Prostate gland (tissue), 2 donors: ENCODE data around the gene CYTH1.

ENCODE experiments used
- CTCF ChIP-seq, 4 experiments: fragments of 200-600 bp in 2 of 4; fragments of 450-650 bp in 2 of 4; sonication (generic) in 2 of 4; IDR thresholded peaks; 1 replicate in 3 of 4; 2 replicates in 1 of 4; pipeline ENCODE4 v1.5.1; 2016 to 2019; ENCODE audit warnings: antibody characterized with exemption in 4 of 4, mild to moderate bottlenecking in 2 of 4, moderate library complexity in 2 of 4
- POLR2A ChIP-seq: fragments of 450-650 bp; IDR thresholded peaks from one replicate; pipeline ENCODE4 v1.6.1; 2016; ENCODE audit warnings: antibody characterized with exemption, mild to moderate bottlenecking
- POLR2AphosphoS5 ChIP-seq: sonication (generic); formaldehyde crosslinking; IDR thresholded peaks from one replicate; pipeline ENCODE4 v1.6.1; 2017; ENCODE audit warnings: antibody characterized with exemption

- no peak for TF ChIP-seq POLR2AphosphoS5
- no peak for TF ChIP-seq POLR2A
- TF ChIP-seq CTCF (IDR thresholded peaks at IDR 0.05): no peak
These were observed 41.4 kb upstream of the CYTH1 start for GRCh38 chr17:78823282-78824046.
